Liver (tissue), 3 donors: ENCODE results near the gene ECHS1.

Experiments used
- CTCF ChIP-seq: fragments of 150-350 bp; IDR thresholded peaks from 2 replicates; pipeline ENCODE4 v1.5.1; 2017; ENCODE audit warnings: improper control_type of control experiment, low read depth, low read length; ENCODE audit not compliant: missing input control
- NR2F2 ChIP-seq: IDR thresholded peaks from 2 replicates; pipeline ENCODE4 v1.6.1; 2016; ENCODE audit warnings: antibody characterized with exemption
- REST ChIP-seq: IDR thresholded peaks from 2 replicates; pipeline ENCODE4 v1.6.1; 2016; ENCODE audit warnings: antibody characterized with exemption, mild to moderate bottlenecking
- YY1 ChIP-seq: IDR thresholded peaks from 2 replicates; pipeline ENCODE4 v1.6.1; 2016; ENCODE audit warnings: antibody characterized with exemption, mild to moderate bottlenecking
- ZBTB33 ChIP-seq: IDR thresholded peaks from 2 replicates; pipeline ENCODE4 v1.6.1; 2016; ENCODE audit warnings: antibody characterized with exemption
- donor health status: healthy.
- donor health status: healthy.

- no peak for TF ChIP-seq CTCF
- TF ChIP-seq REST, result no peak
- TF ChIP-seq ZBTB33, result no peak
- TF ChIP-seq YY1, result no peak
- TF ChIP-seq NR2F2, result no peak
Measured at GRCh38 chr10:133401981-133402725, 29.0 kb upstream of the ECHS1 start.
